Ishikawa (cell line): ENCODE results near the gene CSF3R.

ENCODE experiments used
- CREB1 ChIP-seq: IDR thresholded peaks from 2 replicates; pipeline ENCODE4 v1.6.1; 2012; ENCODE audit warnings: low read depth
- MAX ChIP-seq: IDR thresholded peaks from 2 replicates; pipeline ENCODE4 v1.6.1; 2012
- NFIC ChIP-seq: IDR thresholded peaks from 2 replicates; pipeline ENCODE4 v1.6.1; 2012
- TAF1 ChIP-seq: IDR thresholded peaks from 2 replicates; pipeline ENCODE4 v1.6.1; 2012; ENCODE audit warnings: low read depth, mild to moderate bottlenecking
- YY1 ChIP-seq: IDR thresholded peaks from 2 replicates; pipeline ENCODE4 v1.6.1; 2012; ENCODE audit warnings: low read depth

GRCh38 chr1:36450270-36450918 is 32.3 kb downstream of the CSF3R start, which contains the start of gene OSCP1:
- TF ChIP-seq CREB1 (no peak; the same call in 1 of the 2 replicates), TAF1 (peak; percentile 55; the same call in 1 of the 2 replicates), YY1 (0 out of 2 replicates have a peak, but pooled peaks have one; percentile 40), MAX (peak; percentile 99), NFIC (0 out of 2 replicates have a peak, but pooled peaks have one; percentile 26)
